ENCODE results near the gene ZNF208.
A peak's percentile ranks its signal among the peaks of the same experiment; 100 is the strongest.
"Not testable (repeated sequence)": the region's sequence is repeated elsewhere in the genome, so short reads cannot be mapped to it uniquely, and the experiment has no call there.

ZNF208 gene

GRCh38 chr19:22010437-22011143 lies at the start of gene ZNF208:
Gene ZNF208 (minus strand): TSS chr19:22010943. CDS start chr19:22010794, 149 bp downstream.
- DNase-seq, result not testable (repeated sequence)

GRCh38 chr19:22052644-22053013 lies 41.9 kb upstream of the ZNF208 start:
- DNase-seq, result no peak

- DNase-seq, result not testable (repeated sequence)
Observed at GRCh38 chr19:22041151-22041550, 30.4 kb upstream of the ZNF208 start.

GRCh38 chr19:22030680-22031079 lies 19.9 kb upstream of the ZNF208 start:
- DNase-seq, result no peak

GRCh38 chr19:22026687-22027086 lies 15.9 kb upstream of the ZNF208 start:
- no peak for DNase-seq

GRCh38 chr19:22025539-22025938 lies 14.8 kb upstream of the ZNF208 start:
- not testable (repeated sequence) for DNase-seq

GRCh38 chr19:21970466-21970865 lies 40.3 kb downstream of the ZNF208 start:
- no peak for DNase-seq

GRCh38 chr19:21947775-21948174 lies 63.0 kb downstream of the ZNF208 start:
- no peak for DNase-seq

- DNase-seq, result no peak
Observed at GRCh38 chr19:21940684-21941083, 70.1 kb downstream of the ZNF208 start.

GRCh38 chr19:21934593-21934992 lies 76.2 kb downstream of the ZNF208 start:
- no peak for DNase-seq

- DNase-seq, result no peak
Observed at GRCh38 chr19:21934131-21934530, 76.6 kb downstream of the ZNF208 start.

- DNase-seq, result no peak
Observed at GRCh38 chr19:21922276-21922675, 88.5 kb downstream of the ZNF208 start.

GRCh38 chr19:21921691-21922180 lies 89.0 kb downstream of the ZNF208 start:
- no peak for DNase-seq

GRCh38 chr19:21915411-21915810 lies 95.3 kb downstream of the ZNF208 start:
- no peak for DNase-seq

- DNase-seq, result no peak
Observed at GRCh38 chr19:21912654-21913053, 98.1 kb downstream of the ZNF208 start.

- DNase-seq, result no peak
Observed at GRCh38 chr19:21910318-21910717, 100.4 kb downstream of the ZNF208 start.

- DNase-seq, result no peak
Observed at GRCh38 chr19:21908066-21908465, 102.7 kb downstream of the ZNF208 start.

- no peak for DNase-seq
Observed at GRCh38 chr19:21907516-21907915, 103.2 kb downstream of the ZNF208 start.

- no peak for DNase-seq
Observed at GRCh38 chr19:21902571-21902970, 108.2 kb downstream of the ZNF208 start.

GRCh38 chr19:21901861-21902260 lies 108.9 kb downstream of the ZNF208 start:
- DNase-seq, result no peak

GRCh38 chr19:21900401-21900800 lies 110.3 kb downstream of the ZNF208 start:
- no peak for DNase-seq

- no peak for DNase-seq
Observed at GRCh38 chr19:21891086-21891485, 119.7 kb downstream of the ZNF208 start.

- DNase-seq, result peak; percentile 49
Observed at GRCh38 chr19:21890017-21890416, 120.7 kb downstream of the ZNF208 start.

GRCh38 chr19:21885516-21885915 lies 125.2 kb downstream of the ZNF208 start:
- DNase-seq, result not testable (repeated sequence)

- not testable (repeated sequence) for DNase-seq
Observed at GRCh38 chr19:21884786-21885185, 126.0 kb downstream of the ZNF208 start.

Data from activated CD4-positive, CD25-positive, alpha-beta regulatory T cell treated with anti-CD3 and anti-CD28 coated beads, Interleukin-2, amount 50 U/mL, for 72 hours (primary cell).